Measurements from ENCODE around the gene RIOK3.

The RIOK3 gene

GRCh38 chr18:23528580-23529472 is 75.7 kb downstream of the RIOK3 start:
- DNase-seq (ENCODE audit: low read depth in 2 of 2), result no peak

DNA sequence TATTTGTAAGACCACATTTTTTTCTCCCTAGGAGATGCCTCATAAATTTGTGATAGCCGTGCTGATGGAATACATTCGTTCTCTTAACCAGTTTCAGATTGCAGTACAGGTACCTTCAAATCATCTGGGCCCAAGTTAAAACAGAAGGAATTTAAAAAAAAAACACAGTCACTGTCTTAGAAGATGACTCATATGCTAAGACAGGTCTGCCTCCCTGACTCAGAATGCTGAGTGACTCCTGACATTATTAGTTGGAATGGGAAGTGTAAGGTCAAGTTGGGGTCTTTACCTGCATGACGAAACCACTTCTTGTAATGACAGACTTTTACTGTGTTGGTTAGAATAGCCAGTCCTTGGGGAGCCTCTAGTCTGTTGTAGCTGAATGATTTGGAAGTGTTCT is 76.5 kb downstream of the RIOK3 start:
- DNase-seq (ENCODE audit: low read depth in 2 of 2), result no peak

GRCh38 chr18:23530195-23530594 is 77.1 kb downstream of the RIOK3 start:
- no peak for DNase-seq (ENCODE audit: low read depth in 2 of 2)

GRCh38 chr18:23531912-23532311 is 78.8 kb downstream of the RIOK3 start:
- no peak for DNase-seq (ENCODE audit: low read depth in 2 of 2)
